ENCODE data around the gene ANKAR. TPM values are rescaled to one million over a fixed set of nuclear protein-coding genes. Genes with fewer than 3 reads are reported as not detected.
A peak's percentile ranks its signal among the peaks of the same experiment; 100 is the strongest.

The ANKAR gene
- total RNA-seq, 1 donor from 2014 or later, result 10.3 TPM

DNA sequence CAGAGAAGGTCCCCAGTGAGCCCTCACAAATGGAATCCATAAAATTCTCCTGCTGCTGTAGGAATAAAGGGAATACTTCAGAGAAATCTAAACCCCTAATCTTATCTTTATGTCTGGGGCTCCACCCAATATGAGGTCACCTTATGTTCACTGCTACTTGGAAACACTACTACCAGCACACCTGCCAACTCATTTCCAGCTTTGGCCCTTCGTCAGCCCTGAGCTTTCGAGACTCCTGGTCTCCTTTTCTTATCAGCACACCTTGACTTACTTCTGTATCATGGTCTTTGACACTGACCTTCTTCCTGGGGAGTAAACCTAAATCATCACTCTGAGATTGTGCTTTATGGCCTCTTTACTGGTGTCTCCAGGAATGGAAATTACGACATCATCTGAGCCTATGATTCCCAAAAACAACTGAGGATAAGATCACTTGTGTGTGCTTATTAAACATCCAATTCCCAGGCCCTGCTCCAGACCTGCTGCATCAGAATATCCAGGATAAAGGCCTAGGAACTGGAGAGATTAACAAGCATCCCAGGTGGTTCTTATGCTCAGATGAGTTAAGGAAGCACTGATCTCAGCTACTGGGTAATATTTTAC is 35.4 kb upstream of the ANKAR start:
- no peak overlapping the region for H3K27ac ChIP-seq
- TF ChIP-seq, protein P1, sequence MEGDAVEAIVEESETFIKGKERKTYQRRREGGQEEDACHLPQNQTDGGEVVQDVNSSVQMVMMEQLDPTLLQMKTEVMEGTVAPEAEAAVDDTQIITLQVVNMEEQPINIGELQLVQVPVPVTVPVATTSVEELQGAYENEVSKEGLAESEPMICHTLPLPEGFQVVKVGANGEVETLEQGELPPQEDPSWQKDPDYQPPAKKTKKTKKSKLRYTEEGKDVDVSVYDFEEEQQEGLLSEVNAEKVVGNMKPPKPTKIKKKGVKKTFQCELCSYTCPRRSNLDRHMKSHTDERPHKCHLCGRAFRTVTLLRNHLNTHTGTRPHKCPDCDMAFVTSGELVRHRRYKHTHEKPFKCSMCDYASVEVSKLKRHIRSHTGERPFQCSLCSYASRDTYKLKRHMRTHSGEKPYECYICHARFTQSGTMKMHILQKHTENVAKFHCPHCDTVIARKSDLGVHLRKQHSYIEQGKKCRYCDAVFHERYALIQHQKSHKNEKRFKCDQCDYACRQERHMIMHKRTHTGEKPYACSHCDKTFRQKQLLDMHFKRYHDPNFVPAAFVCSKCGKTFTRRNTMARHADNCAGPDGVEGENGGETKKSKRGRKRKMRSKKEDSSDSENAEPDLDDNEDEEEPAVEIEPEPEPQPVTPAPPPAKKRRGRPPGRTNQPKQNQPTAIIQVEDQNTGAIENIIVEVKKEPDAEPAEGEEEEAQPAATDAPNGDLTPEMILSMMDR (IDR thresholded peaks at IDR 0.05), result no peak
- peak in 1 of 2 donors; percentile 58 for ATAC-seq
- no peak overlapping the region for H3K4me3 ChIP-seq
- DNase-seq, result no peak
- H3K36me3 ChIP-seq, result no peaks in the 10 kb centered on the region
- intact Hi-C loops (cut with DNase I), result no loop called here
- H3K27me3 ChIP-seq (ENCODE audit: low read depth), result no peaks in the 10 kb centered on the region
- no peaks in the 10 kb centered on the region for H3K9me3 ChIP-seq
- H3K4me1 ChIP-seq, result no peaks in the 10 kb centered on the region

DNA sequence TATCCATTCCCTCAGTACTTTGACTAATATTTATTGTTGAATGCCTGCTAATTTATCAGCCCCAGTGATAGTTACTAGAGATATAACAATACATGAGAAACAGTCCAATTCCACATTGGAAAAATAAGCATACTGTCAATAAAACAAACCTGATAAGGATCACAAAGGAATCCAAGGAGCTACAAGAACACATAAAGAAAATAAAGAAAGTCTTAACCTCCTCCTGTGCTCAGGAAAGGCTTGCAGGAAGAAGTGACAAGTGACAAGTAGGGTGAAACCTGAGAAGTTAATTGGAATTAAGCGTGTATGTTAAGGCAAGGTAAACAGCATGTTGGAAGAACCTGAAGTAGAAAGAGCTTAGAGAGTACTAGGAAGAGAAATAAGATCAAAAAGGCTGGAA is 33.5 kb upstream of the ANKAR start:
- intact Hi-C loops (cut with DNase I), result no loop called here
- TF ChIP-seq, protein P1 (IDR thresholded peaks at IDR 0.05), result no peak
- no peaks in the 10 kb centered on the region for H3K4me1 ChIP-seq
- no peaks in the 10 kb centered on the region for H3K27me3 ChIP-seq (ENCODE audit: low read depth)
- H3K9me3 ChIP-seq, result no peaks in the 10 kb centered on the region
- no peak overlapping the region for H3K27ac ChIP-seq
- DNase-seq, result no peak
- no peaks in the 10 kb centered on the region for H3K36me3 ChIP-seq
- no peak for ATAC-seq
- H3K4me3 ChIP-seq, result no peak overlapping the region

DNA sequence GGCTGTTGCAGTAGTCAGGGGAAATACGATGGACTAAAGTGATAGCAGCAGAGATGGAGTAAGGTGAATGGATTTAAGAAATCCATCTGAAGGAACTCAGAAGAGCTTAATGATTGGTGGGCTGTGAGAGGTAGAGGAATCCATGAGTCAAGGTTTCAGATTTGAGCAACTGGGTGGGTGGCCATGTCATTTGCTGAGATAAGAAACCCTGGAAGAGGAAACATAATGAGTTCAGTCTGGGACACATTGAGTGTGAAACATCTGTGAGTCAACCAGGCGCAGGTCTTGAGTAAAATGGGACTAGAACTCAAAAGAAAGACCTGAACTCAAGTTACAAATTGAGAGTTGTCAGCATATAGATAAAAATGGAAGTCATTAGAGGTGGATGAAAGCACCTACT is 32.9 kb upstream of the ANKAR start:
- DNase-seq (no peak), ATAC-seq (no peak)
- H3K36me3 ChIP-seq, result no peaks in the 10 kb centered on the region
- H3K9me3 ChIP-seq, result no peaks in the 10 kb centered on the region
- TF ChIP-seq, protein P1 (IDR thresholded peaks at IDR 0.05), result no peak
- no peak overlapping the region for H3K27ac ChIP-seq
- H3K27me3 ChIP-seq (ENCODE audit: low read depth), result no peaks in the 10 kb centered on the region
- no peak overlapping the region for H3K4me3 ChIP-seq
- no peaks in the 10 kb centered on the region for H3K4me1 ChIP-seq
- intact Hi-C loops (cut with DNase I), result no loop called here

DNA sequence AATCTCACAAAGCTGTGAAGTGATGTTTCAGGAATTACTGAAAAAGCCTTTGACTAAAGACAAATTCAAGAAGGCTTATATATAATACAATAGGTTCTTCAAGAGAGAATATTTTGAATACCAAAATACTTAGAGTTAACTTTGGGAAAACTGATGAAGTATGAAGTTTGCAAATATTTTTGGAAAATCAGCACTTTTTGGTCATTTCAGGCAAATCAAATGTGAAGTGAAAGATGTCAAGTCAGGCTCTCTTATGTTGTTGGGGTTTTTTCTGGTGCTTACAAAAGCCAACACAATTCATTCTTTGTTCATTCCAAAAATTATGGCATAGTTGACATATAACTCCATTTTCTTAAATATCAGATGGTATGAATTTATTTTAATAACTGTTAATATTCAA is 27.9 kb upstream of the ANKAR start:
- intact Hi-C loops (cut with DNase I), result no loop called here
- Histone ChIP-seq H3K36me3 (no peaks in the 10 kb centered on the region), H3K27ac (no peak overlapping the region), H3K27me3 (ENCODE audit: low read depth) (no peaks in the 10 kb centered on the region), H3K4me1 (no peaks in the 10 kb centered on the region), H3K9me3 (no peaks in the 10 kb centered on the region), H3K4me3 (no peak overlapping the region)
- ATAC-seq (no peak), DNase-seq (no peak)
- TF ChIP-seq, protein P1 (IDR thresholded peaks at IDR 0.05), result no peak

DNA sequence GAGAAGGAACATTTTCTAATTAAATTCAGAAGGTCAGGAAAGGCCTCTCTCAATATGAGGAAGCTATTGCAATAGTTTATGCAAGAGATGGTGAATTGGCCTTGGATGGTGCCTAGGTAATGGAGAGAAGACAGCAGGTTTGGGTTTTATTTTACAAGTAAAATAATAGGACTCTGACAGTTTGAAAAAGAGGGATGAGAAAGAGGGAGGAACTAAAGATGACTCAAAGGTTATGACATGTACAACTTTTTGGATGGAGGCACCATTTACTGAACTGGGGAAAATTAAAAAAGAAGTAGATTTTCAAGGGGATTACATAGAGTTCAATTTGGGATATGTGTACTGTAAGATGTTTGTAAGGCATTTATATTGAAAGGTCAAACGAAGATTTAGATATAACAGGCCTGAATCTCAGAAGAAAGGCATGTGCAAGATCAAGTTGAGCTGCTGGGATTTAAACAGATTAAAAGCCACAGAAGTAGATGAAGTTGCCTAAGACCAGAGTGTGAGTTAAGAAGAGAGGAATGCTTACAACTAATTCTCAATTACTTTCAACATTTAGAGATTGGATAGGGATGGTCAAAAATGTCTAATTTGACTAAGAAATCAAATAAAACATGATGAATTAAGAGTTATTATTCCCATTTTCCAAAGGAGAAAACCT is 25.5 kb upstream of the ANKAR start:
- ATAC-seq (no peak), DNase-seq (no peak)
- TF ChIP-seq, protein P1 (IDR thresholded peaks at IDR 0.05), result no peak
- no peaks in the 10 kb centered on the region for H3K27me3 ChIP-seq (ENCODE audit: low read depth)
- no peak overlapping the region for H3K27ac ChIP-seq
- intact Hi-C loops (cut with DNase I), result no loop called here
- no peaks in the 10 kb centered on the region for H3K9me3 ChIP-seq
- no peaks in the 10 kb centered on the region for H3K4me1 ChIP-seq
- no peak overlapping the region for H3K4me3 ChIP-seq
- H3K36me3 ChIP-seq, result no peaks in the 10 kb centered on the region

All from lower lobe of right lung (tissue), 2 donors.